ENCODE measurements around the gene MAP3K21.

DNA sequence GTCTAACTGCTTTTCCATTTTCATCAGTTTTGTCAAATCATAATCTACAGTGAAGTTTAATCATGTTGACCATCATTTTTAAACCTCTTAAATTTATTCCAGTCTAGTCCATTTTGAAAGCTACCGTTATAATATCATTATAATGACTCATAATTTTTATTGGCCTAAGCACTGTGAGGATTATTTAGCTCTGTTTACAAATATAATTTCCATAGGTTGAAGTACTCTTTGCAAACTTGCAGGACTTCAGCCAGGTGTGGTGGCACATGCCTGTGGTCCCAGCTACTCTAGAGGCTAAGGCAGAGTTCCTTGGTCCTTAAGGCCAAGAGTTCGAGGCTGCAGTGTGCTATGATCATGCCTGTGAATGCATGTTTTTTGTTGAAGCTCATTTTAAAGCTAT lies 54.3 kb downstream of the MAP3K21 start:
- TF ChIP-seq YY1 (IDR thresholded peaks at IDR 0.05; ENCODE audit: insufficient read depth, insufficient read length) (no peak), SUZ12 (IDR thresholded peaks at IDR 0.05; ENCODE audit: extremely low read depth, insufficient read depth, insufficient read length) (no peak), ZNF274 (IDR thresholded peaks at IDR 0.05; ENCODE audit: low read depth, low read length) (no peak)
